ENCODE measurements around the gene RPL28. TPM values are rescaled to one million over a fixed set of nuclear protein-coding genes. Genes with fewer than 3 reads are reported as not detected.

Gene RPL28
- total and polyA plus RNA-seq, 2 of the 4 experiments (the other 2 are of a cell fraction): 386 to 1,693 TPM

DNA sequence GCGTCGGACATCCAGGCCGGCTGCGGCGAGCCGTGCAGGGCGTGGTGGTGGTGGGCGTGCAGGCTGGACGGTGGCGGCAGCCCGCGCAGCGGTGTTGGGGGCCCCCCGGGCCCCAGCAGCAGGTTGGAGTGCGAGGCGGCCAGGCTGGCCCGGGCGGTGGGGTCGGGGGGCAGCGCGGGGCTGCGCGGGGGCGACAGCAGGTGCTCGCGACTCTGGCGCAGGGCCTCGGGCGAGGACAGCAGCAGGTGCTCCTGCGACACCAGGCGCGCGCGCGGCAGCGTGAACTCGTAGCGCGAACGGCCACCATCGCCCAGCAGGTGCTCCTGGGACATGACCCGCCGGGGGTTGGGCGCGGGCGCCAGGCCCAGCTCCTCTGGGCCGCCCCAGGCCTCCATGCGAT is 47.6 kb downstream of the RPL28 start:
- no peak overlapping the region for H3K27ac ChIP-seq (ENCODE audit: insufficient read depth, low read length)
- H4K91ac ChIP-seq (ENCODE audit: insufficient read depth, low read depth, low read length): no peak overlapping the region
- no peak overlapping the region for H2BK15ac ChIP-seq (ENCODE audit: low read depth, low read length)
- H3K4me3 ChIP-seq (ENCODE audit: insufficient read depth, low read depth, low read length): no peak overlapping the region
- 11% methylated on average over 36 of the region's 48 CpGs; no CpG with 5 or more reads in 1 of the 2 experiments for WGBS, 2 experiments (ENCODE audit: extremely low coverage in 2 of 2, insufficient read length in 1 of 2)
- no peak overlapping the region for H2BK120ac ChIP-seq (ENCODE audit: low read depth, low read length)
- H4K20me1 ChIP-seq (ENCODE audit: insufficient read depth, low read length): no peaks in the 10 kb centered on the region; the same call in 1 of the 2 replicates
- POLR2A ChIA-PET (ENCODE audit: unreplicated experiment): no interaction called here
- no peak for ATAC-seq (ENCODE audit: low read depth)
- dilution Hi-C loops (cut with HindIII; ENCODE audit: low sequenced_read_pairs, unreplicated experiment) (no loop called here), in situ Hi-C loops (cut with MboI; ENCODE audit: low sequenced_read_pairs) (no loop called here), intact Hi-C loops (cut with micrococcal nuclease) (no loop called here)
- H3K4me1 ChIP-seq (ENCODE audit: control insufficient read depth, insufficient read depth, low read length): no peaks in the 10 kb centered on the region
- no peak for DNase-seq
- no peak overlapping the region for H4K8ac ChIP-seq (ENCODE audit: low read depth in 2 of 2, low read length in 2 of 2)
- peaks cover 3% of the 10 kb centered on the region for H3K9me3 ChIP-seq (ENCODE audit: control insufficient read depth, insufficient read depth, low read length)
- no peak overlapping the region for H3K18ac ChIP-seq (ENCODE audit: low read depth, low read length)
- H3K4ac ChIP-seq (ENCODE audit: low read depth, low read length): no peak overlapping the region
- H3K27me3 ChIP-seq (ENCODE audit: control insufficient read depth, insufficient read depth, low read length): peaks cover 20% of the 10 kb centered on the region
- H3K23ac ChIP-seq (ENCODE audit: low read depth, low read length): no peak overlapping the region
- no peak overlapping the region for H2BK20ac ChIP-seq (ENCODE audit: low read depth, low read length)
- H3K36me3 ChIP-seq (ENCODE audit: control insufficient read depth, insufficient read depth, low read length): no peaks in the 10 kb centered on the region
- peaks cover 11% of the 10 kb centered on the region; the same call in 1 of the 2 replicates for H3K9me1 ChIP-seq (ENCODE audit: insufficient read depth, low read length)
- CTCF ChIA-PET: no interaction called here
- no peak for TF ChIP-seq MAZ (IDR thresholded peaks at IDR 0.05; ENCODE audit: borderline replicate concordance, low read depth, low read length)
- no peak overlapping the region for H3K4me2 ChIP-seq (ENCODE audit: low read depth, low read length)
- no peak overlapping the region for H3K14ac ChIP-seq (replicated peaks; ENCODE audit: low read depth, low read length)
- no peaks in the 10 kb centered on the region for H3K79me1 ChIP-seq (ENCODE audit: low read depth in 1 of 2, low read length in 2 of 2)
- H3K56ac ChIP-seq (ENCODE audit: extremely low read depth, insufficient read depth, low read length): no peak overlapping the region
- BruUV-seq (replicated peaks): no TSS peak
- no peak overlapping the region for H4K5ac ChIP-seq (ENCODE audit: low read depth, low read length)
- no peak overlapping the region for H2BK5ac ChIP-seq (ENCODE audit: low read depth, low read length, poor library complexity, severe bottlenecking)
- H3K9ac ChIP-seq (ENCODE audit: low read depth, low read length): no peak overlapping the region
- no peak overlapping the region for H2AFZ ChIP-seq (replicated peaks; ENCODE audit: low read length, poor library complexity)
- H2AK5ac ChIP-seq (ENCODE audit: low read depth, low read length): no peak overlapping the region
- H2AK9ac ChIP-seq (replicated peaks; ENCODE audit: low read depth, low read length, poor library complexity): no peak overlapping the region

All from IMR-90 (cell line).